Neural progenitor cell (in vitro differentiated cells): ENCODE measurements around the gene ADCY1. TPM values are rescaled to one million over a fixed set of nuclear protein-coding genes. Genes with fewer than 3 reads are reported as not detected.

Experiments used
- DNase-seq: peaks from one replicate; pipeline ENCODE4 v3.0.0-alpha.2; 2016; ENCODE audit warnings: low spot score
- H2AFZ ChIP-seq: fragments of 200-600 bp; sonication (generic); replicated peaks from 2 replicates; pipeline ENCODE4 v1.6.1; 2016; ENCODE audit warnings: antibody characterized with exemption
- H3F3A ChIP-seq: fragments of 200-600 bp; sonication (generic); 2 replicates; pipeline ENCODE4 v1.6.1; 2016; ENCODE audit warnings: antibody characterized with exemption, low read depth
- H3K27ac ChIP-seq: fragments of 200-600 bp; sonication (generic); 2 replicates; pipeline ENCODE4 v1.5.1; 2016; ENCODE audit warnings: mild to moderate bottlenecking
- H3K27me3 ChIP-seq: fragments of 200-600 bp; sonication (generic); 2 replicates; pipeline ENCODE4 v1.6.1; 2016; ENCODE audit warnings: mild to moderate bottlenecking, moderate library complexity
- H3K36me3 ChIP-seq: fragments of 200-600 bp; sonication (generic); 2 replicates; pipeline ENCODE4 v1.5.1; 2016
- H3K4me1 ChIP-seq: fragments of 200-600 bp; sonication (generic); 2 replicates; pipeline ENCODE4 v1.6.1; 2016; ENCODE audit warnings: mixed run types
- H3K4me2 ChIP-seq: fragments of 200-600 bp; sonication (generic); 2 replicates; pipeline ENCODE4 v1.6.1; 2016
- H3K4me3 ChIP-seq: fragments of 200-600 bp; sonication (generic); 2 replicates; pipeline ENCODE4 v1.5.1; 2016
- H3K79me2 ChIP-seq: fragments of 200-600 bp; sonication (generic); 2 replicates; pipeline ENCODE4 v1.6.1; 2016; ENCODE audit warnings: low read depth
- H3K9ac ChIP-seq: fragments of 200-600 bp; sonication (generic); 2 replicates; pipeline ENCODE4 v1.6.1; 2016
- H3K9me3 ChIP-seq: fragments of 200-600 bp; sonication (generic); 2 replicates; pipeline ENCODE4 v1.5.1; 2016; ENCODE audit warnings: low read depth
- H4K20me1 ChIP-seq: fragments of 200-600 bp; sonication (generic); 2 replicates; pipeline ENCODE4 v1.6.1; 2016; ENCODE audit warnings: low read depth
- H3K27ac Mint-ChIP-seq: 3 replicates; pipeline ENCODE4 v1.8.0; 2021; ENCODE audit warnings: mixed read lengths
- H3K27me3 Mint-ChIP-seq: 2 replicates; pipeline ENCODE4 v1.8.0; 2022; ENCODE audit warnings: low read depth, mild to moderate bottlenecking, inconsistent platforms, moderate library complexity, mixed read lengths; ENCODE audit not compliant: insufficient read depth
- H3K36me3 Mint-ChIP-seq: 3 replicates; pipeline ENCODE4 v1.8.0; 2021; ENCODE audit warnings: mixed read lengths
- H3K4me1 Mint-ChIP-seq: 3 replicates; pipeline ENCODE4 v1.8.0; 2021; ENCODE audit warnings: mixed read lengths
- H3K4me3 Mint-ChIP-seq: 3 replicates; pipeline ENCODE4 v1.8.0; 2021; ENCODE audit warnings: mild to moderate bottlenecking, moderate library complexity, mixed read lengths
- H3K9me3 Mint-ChIP-seq: 3 replicates; pipeline ENCODE4 v1.8.0; 2020; ENCODE audit warnings: mixed read lengths
- EZH2 ChIP-seq: fragments of 200-600 bp; sonication (generic); IDR thresholded peaks from 2 replicates; pipeline ENCODE4 v1.6.1; 2017; ENCODE audit warnings: antibody characterized with exemption, mild to moderate bottlenecking, moderate library complexity
- EZH2phosphoT487 ChIP-seq: fragments of 200-600 bp; sonication (generic); IDR thresholded peaks from 2 replicates; pipeline ENCODE4 v1.6.1; 2017; ENCODE audit warnings: antibody characterized with exemption
- total RNA-seq: library from RNA; depleted of rRNA; stranded (reverse); fragments of >200 nt; gene quantifications from 2 replicates; pipeline ENCODE4 v1.2.3, GENCODE V29; 2015; ENCODE audit warnings: low replicate concordance
- TF ChIP-seq, protein P1 (sequence below): fragments of 200-600 bp; sonication (generic); IDR thresholded peaks from 2 replicates; pipeline ENCODE4 v1.5.1; 2017; ENCODE audit warnings: antibody characterized with exemption, mild to moderate bottlenecking

Gene ADCY1
- total RNA-seq, 1 donor from 2014 or later = 7.4 TPM

DNA sequence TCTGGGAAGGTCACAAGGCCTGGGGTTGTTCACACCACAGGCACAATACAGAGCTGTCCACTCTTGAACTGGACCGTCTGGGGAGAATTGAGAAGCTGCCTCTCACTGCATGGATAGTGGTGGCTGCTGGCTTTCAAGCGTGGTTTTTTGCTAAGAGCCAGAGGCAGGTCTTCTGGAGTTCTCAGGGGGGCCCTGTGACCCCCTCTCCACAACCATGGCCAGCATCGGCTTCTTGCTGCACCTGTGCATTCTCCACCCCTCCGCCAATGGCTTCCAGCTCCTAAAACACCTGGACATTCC lies 140.3 kb downstream of the ADCY1 start:
- no peak for DNase-seq
- no peak overlapping the region for H3K4me2 ChIP-seq
- H3K9me3 ChIP-seq = no peaks in the 10 kb centered on the region
- H3F3A ChIP-seq = no peaks in the 10 kb centered on the region
- H3K9ac ChIP-seq = no peak overlapping the region
- Mint-ChIP-seq H3K4me1 (no peaks in the 10 kb centered on the region), H3K36me3 (peaks cover 6% of the 10 kb centered on the region), H3K4me3 (no peak overlapping the region), H3K9me3 (no peaks in the 10 kb centered on the region), H3K27me3 (peaks cover 4% of the 10 kb centered on the region), H3K27ac (no peak overlapping the region)
- H3K27me3 ChIP-seq = no peaks in the 10 kb centered on the region
- H3K79me2 ChIP-seq = no peaks in the 10 kb centered on the region
- no peak overlapping the region for H2AFZ ChIP-seq
- no peak overlapping the region for H3K4me3 ChIP-seq
- no peak overlapping the region for H3K27ac ChIP-seq
- no peaks in the 10 kb centered on the region for H3K36me3 ChIP-seq
- H4K20me1 ChIP-seq = no peaks in the 10 kb centered on the region
- no peaks in the 10 kb centered on the region for H3K4me1 ChIP-seq
- TF ChIP-seq, protein P1, sequence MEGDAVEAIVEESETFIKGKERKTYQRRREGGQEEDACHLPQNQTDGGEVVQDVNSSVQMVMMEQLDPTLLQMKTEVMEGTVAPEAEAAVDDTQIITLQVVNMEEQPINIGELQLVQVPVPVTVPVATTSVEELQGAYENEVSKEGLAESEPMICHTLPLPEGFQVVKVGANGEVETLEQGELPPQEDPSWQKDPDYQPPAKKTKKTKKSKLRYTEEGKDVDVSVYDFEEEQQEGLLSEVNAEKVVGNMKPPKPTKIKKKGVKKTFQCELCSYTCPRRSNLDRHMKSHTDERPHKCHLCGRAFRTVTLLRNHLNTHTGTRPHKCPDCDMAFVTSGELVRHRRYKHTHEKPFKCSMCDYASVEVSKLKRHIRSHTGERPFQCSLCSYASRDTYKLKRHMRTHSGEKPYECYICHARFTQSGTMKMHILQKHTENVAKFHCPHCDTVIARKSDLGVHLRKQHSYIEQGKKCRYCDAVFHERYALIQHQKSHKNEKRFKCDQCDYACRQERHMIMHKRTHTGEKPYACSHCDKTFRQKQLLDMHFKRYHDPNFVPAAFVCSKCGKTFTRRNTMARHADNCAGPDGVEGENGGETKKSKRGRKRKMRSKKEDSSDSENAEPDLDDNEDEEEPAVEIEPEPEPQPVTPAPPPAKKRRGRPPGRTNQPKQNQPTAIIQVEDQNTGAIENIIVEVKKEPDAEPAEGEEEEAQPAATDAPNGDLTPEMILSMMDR = no peak
- no peak for TF ChIP-seq EZH2
- TF ChIP-seq EZH2phosphoT487 = no peak

DNA sequence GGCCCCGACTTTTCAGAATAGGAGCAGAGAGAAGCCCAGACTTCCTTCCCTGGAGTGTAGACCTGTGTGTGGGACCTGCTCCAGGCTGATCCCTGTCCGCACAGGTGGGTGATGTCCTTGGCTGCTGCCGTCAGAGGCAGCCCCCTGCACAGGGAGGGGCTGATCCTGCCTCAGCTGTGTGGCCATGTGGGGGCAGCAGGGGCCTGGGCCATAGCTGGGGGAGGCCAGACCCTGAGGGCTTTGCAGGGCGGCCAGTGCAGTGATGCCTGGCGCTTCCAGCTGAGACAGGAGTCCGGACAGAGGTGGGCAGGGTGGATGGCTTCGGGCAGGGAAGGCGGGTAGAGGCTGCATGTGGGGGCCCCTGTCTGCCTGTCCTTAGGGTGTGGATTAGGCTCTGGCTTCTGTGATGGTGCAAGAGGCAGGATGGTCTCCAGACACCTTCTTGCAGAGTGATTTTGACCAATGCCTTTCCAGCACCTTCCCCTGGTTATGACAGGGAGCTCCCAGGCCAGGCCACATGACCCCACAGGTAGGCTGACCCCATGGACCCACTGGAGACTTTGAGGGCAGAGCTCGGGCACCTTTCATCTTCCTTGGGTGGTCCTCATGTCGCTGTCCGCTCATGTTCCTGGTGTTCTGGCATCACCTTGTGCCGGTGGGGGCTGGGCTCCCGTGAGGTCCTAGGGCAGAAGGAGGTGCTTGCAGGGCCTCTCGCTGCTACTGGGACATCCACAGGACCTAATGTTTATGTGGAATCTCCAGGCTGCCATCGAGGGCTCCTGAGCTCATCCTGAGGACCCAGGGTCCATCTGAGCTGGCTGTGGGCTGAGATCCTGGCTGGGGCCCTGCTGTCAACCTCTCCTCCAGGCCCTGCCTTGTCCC lies 141.5 kb downstream of the ADCY1 start:
- H3K27ac ChIP-seq = no peak overlapping the region
- H3K27me3 ChIP-seq = no peaks in the 10 kb centered on the region
- no peak overlapping the region for H3K4me3 ChIP-seq
- Mint-ChIP-seq H3K27me3 (peaks cover 4% of the 10 kb centered on the region), H3K9me3 (no peaks in the 10 kb centered on the region), H3K36me3 (peaks cover 6% of the 10 kb centered on the region), H3K27ac (no peak overlapping the region), H3K4me3 (no peak overlapping the region), H3K4me1 (no peaks in the 10 kb centered on the region)
- H3K79me2 ChIP-seq = no peaks in the 10 kb centered on the region
- no peak for TF ChIP-seq EZH2
- TF ChIP-seq EZH2phosphoT487 = no peak
- TF ChIP-seq, protein P1 = no peak
- H2AFZ ChIP-seq = no peak overlapping the region
- no peaks in the 10 kb centered on the region for H3K4me1 ChIP-seq
- H3K9me3 ChIP-seq = no peaks in the 10 kb centered on the region
- H4K20me1 ChIP-seq = no peaks in the 10 kb centered on the region
- H3K9ac ChIP-seq = no peak overlapping the region
- H3F3A ChIP-seq = no peaks in the 10 kb centered on the region
- DNase-seq = no peak
- H3K36me3 ChIP-seq = no peaks in the 10 kb centered on the region
- no peak overlapping the region for H3K4me2 ChIP-seq

DNA sequence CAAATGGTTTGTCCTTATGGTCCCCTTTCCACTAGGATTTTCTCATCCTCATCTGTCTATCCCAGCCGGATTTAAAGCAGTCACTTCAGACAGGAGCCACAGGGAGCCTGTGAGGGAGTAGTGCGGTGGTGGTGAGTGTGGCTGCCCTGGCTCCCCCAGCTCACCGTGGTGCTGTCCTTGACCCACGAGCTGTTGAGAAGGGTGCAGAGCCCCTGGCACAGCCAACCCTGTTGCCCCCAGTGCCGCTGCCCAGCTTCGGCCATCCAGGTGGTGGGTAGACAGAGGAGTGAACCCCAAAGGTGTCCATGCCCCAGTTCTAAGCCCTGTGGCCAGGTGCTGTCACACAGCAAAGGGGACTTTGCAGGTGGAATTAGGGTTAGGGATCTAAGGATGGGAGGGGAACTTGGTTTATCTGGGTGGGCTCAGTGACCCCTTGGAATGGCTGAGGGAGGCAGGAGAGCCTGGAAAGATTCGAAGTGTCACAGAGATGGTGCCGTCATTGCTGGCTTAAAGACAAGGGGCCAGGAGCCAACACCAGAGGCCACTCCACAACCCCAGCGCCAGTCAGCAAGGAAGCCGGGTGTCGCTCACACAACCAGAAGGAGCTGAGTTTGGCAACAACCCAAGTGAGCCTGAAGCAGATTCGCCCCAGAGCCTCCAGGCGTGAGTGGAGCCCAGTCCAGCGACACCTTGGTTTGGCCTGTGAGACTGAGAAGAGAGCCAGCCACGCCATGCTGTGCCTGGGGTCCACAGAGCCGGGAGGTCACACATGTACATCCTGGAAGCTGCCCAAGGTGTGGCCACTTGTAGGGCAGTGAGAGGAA lies 142.4 kb downstream of the ADCY1 start:
- Histone ChIP-seq H3K9me3 (no peaks in the 10 kb centered on the region), H3K4me1 (no peaks in the 10 kb centered on the region), H3K79me2 (no peaks in the 10 kb centered on the region), H3F3A (no peaks in the 10 kb centered on the region), H3K4me2 (no peak overlapping the region), H4K20me1 (no peaks in the 10 kb centered on the region), H3K27ac (no peak overlapping the region), H3K9ac (no peak overlapping the region), H3K27me3 (no peaks in the 10 kb centered on the region), H2AFZ (no peak overlapping the region), H3K36me3 (no peaks in the 10 kb centered on the region), H3K4me3 (no peak overlapping the region)
- Mint-ChIP-seq H3K36me3 (peaks cover 6% of the 10 kb centered on the region), H3K4me3 (no peak overlapping the region), H3K27ac (no peak overlapping the region), H3K4me1 (no peaks in the 10 kb centered on the region), H3K9me3 (no peaks in the 10 kb centered on the region), H3K27me3 (peaks cover 4% of the 10 kb centered on the region)
- no peak for DNase-seq
- TF ChIP-seq, protein P1 = no peak
- TF ChIP-seq EZH2phosphoT487 (no peak), EZH2 (no peak)
